ENCODE measurements around the gene PRKCA. TPM values are rescaled to one million over a fixed set of nuclear protein-coding genes. Genes with fewer than 3 reads are reported as not detected.

The PRKCA gene
- total and polyA plus RNA-seq, 2 experiments from 2014 or later: 6.4 to 35.4 TPM

- Mint-ChIP-seq H3K36me3 (ENCODE audit: low read depth) (no peaks in the 10 kb centered on the region; the same call in 1 of the 3 replicates), H3K4me1 (peaks cover 46% of the 10 kb centered on the region), H3K27ac (0 out of 2 replicates have a peak overlapping the region, but pooled peaks have one; percentile 17), H3K9me3 (no peaks in the 10 kb centered on the region; the same call in 2 of the 3 replicates), H3K4me3 (no peak overlapping the region), H3K27me3 (ENCODE audit: insufficient read depth, low read depth, poor library complexity) (no peaks in the 10 kb centered on the region)
- Histone ChIP-seq H3K4me3 (no peak overlapping the region), H3F3A (replicated peaks; ENCODE audit: low read depth) (0 out of 2 replicates have a peak, but pooled peaks cover 11% of the 10 kb centered on the region), H3K9me2 (ENCODE audit: insufficient read depth) (peaks cover 4% of the 10 kb centered on the region; the same call in 1 of the 2 replicates), H3K79me2 (replicated peaks; ENCODE audit: insufficient read depth) (no peaks in the 10 kb centered on the region), H3K4me1 (ENCODE audit: insufficient read depth) (peaks cover 39% of the 10 kb centered on the region), H4K20me1 (replicated peaks; ENCODE audit: insufficient read depth) (no peaks in the 10 kb centered on the region), H3K27me3 (ENCODE audit: insufficient read depth) (no peaks in the 10 kb centered on the region), H2AFZ (no peak overlapping the region), H3K36me3 (ENCODE audit: insufficient read depth) (no peaks in the 10 kb centered on the region), H3K4me2 (peak overlapping the region; percentile 49; the same call in 1 of the 2 replicates), H3K27ac (ENCODE audit: low read depth) (no peak overlapping the region)
- DNase-seq (ENCODE audit: low spot score): no peak
- ATAC-seq: no peak
- no peak for TF ChIP-seq EZH2phosphoT487 (IDR thresholded peaks at IDR 0.05; ENCODE audit: unreplicated experiment)
- TF ChIP-seq STAT1 (IDR thresholded peaks at IDR 0.05; ENCODE audit: unreplicated experiment): no peak
- TF ChIP-seq ZNF331 (CRISPR knock-in tag; IDR thresholded peaks at IDR 0.05; ENCODE audit: low read depth): no peak
- no peak for TF ChIP-seq ZNF114 (CRISPR knock-in tag; IDR thresholded peaks at IDR 0.05)
- no peak for TF ChIP-seq NANOG (IDR thresholded peaks at IDR 0.05; ENCODE audit: borderline replicate concordance)
- TF ChIP-seq ZNF462 (CRISPR knock-in tag; IDR thresholded peaks at IDR 0.05): no peak
Observed at GRCh38 chr17:66775271-66775670, 472.9 kb downstream of the PRKCA start.
